ENCODE results near the gene HBG2.

HBG2 gene

DNA sequence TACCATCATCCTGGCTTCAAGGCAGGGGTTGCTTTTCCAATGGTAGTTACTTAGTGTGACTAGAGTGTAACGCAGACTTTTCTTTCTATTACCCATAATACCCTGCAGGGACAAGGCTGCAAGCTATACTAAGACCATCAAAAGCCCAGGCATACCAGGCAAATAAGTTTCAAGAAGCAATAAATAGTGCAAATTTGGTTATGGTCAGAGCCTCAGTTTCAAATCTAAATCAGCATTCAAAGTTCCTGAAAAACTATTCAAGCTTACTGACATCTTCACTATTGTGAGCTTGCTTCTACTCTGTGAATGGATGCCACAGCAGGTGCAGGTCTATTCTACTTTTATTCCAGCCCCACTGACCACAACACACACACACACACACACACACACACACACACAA is 25.2 kb downstream of the HBG2 start:
- no peak for DNase-seq (ENCODE audit: low read depth)

GRCh38 chr11:5228124-5228523 is 26.5 kb downstream of the HBG2 start:
- no peak for DNase-seq (ENCODE audit: low read depth)

- DNase-seq (ENCODE audit: low read depth): no peak
These were observed 26.9 kb downstream of the HBG2 start for GRCh38 chr11:5227681-5228080.

DNA sequence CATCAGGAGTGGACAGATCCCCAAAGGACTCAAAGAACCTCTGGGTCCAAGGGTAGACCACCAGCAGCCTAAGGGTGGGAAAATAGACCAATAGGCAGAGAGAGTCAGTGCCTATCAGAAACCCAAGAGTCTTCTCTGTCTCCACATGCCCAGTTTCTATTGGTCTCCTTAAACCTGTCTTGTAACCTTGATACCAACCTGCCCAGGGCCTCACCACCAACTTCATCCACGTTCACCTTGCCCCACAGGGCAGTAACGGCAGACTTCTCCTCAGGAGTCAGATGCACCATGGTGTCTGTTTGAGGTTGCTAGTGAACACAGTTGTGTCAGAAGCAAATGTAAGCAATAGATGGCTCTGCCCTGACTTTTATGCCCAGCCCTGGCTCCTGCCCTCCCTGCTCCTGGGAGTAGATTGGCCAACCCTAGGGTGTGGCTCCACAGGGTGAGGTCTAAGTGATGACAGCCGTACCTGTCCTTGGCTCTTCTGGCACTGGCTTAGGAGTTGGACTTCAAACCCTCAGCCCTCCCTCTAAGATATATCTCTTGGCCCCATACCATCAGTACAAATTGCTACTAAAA is 27.8 kb downstream of the HBG2 start, which contains the start of gene HBB:
TSS of gene HBB (minus strand) at position 340 of the 579 bp plus-strand sequence. CDS start at position 290, 50 bp downstream.
- no peak for DNase-seq (ENCODE audit: low read depth)

DNA sequence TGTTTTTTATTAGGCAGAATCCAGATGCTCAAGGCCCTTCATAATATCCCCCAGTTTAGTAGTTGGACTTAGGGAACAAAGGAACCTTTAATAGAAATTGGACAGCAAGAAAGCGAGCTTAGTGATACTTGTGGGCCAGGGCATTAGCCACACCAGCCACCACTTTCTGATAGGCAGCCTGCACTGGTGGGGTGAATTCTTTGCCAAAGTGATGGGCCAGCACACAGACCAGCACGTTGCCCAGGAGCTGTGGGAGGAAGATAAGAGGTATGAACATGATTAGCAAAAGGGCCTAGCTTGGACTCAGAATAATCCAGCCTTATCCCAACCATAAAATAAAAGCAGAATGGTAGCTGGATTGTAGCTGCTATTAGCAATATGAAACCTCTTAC is 29.1 kb downstream of the HBG2 start:
- DNase-seq (ENCODE audit: low read depth): no peak

GRCh38 chr11:5224538-5225479 is 29.8 kb downstream of the HBG2 start:
- DNase-seq (ENCODE audit: low read depth): no peak

DNA sequence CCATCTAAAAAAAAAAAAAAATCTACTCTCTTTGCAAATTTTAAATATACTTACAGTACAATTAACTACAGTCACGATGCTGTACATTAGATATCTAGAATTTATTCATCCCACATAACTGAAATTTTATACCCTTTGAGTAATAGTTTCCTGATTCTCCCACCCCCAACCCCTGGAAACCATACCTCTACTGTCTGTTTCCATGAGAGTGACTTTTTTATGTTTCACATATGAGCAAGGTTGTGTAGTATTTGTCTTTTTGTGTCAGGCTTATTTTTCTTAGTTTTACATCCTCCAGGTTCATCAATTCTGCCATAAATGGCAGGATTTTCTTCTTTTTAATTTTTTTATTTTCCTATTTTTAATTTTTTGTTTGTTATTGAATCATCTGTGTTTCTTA is 30.9 kb downstream of the HBG2 start:
- no peak for DNase-seq (ENCODE audit: low read depth)

DNA sequence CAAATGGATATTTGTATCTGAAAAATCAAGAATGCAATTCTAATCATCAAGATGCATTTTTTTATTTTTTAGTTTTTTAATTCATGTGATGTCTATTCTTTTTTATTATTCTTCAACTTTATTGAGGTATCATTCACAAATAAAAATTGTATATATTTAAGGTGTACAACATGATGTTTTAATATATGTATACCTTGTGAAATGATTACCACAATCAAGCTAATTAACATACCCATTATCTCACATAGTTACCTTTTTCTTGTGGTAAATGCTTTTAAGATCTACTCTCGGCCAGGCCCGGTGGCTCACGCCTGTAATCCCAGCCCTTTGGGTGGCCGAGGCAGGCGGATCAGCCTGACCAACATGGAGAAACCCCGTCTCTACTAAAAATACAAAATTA is 31.4 kb downstream of the HBG2 start:
- no peak for DNase-seq (ENCODE audit: low read depth)

DNA sequence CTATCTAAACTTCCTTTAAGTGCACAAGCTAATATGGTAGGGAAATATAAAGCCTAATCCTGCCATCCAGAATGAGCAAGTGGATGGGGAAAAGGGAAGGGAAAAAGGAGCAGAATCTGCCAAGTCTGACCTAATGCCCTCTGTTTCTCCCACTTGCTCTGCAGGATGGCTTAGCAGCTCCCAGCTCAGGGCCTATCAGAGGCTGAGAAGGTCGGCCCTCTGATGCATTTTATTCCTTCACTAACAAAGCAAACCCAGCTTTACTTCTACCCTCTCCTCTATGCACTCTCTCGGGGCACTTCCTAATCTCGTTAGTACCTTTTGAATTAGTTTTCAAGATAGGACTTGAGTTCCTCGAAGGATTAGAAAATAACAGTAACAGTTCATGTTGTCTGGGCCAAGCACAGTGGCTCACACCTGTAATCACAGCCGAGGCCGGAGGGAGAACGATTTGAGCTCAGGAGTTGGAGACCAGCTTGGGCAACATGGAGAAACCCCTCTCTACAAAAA is 44.1 kb downstream of the HBG2 start:
- no peak for DNase-seq (ENCODE audit: low read depth)

- DNase-seq (ENCODE audit: low read depth): no peak
These were observed 49.8 kb downstream of the HBG2 start for GRCh38 chr11:5204787-5205186.

GRCh38 chr11:5203366-5203765 is 51.2 kb downstream of the HBG2 start:
- DNase-seq (ENCODE audit: low read depth): no peak

Measured in activated T-helper 1 cell treated with Interleukin-2 at 50 U/mL for 16 hours (primary cell).